SJCRH30 (cell line): ENCODE data around the gene OSBPL8. TPM values are rescaled to one million over a fixed set of nuclear protein-coding genes. Genes with fewer than 3 reads are reported as not detected.
"Not testable (repeated sequence)": the region's sequence is repeated elsewhere in the genome, so short reads cannot be mapped to it uniquely, and the experiment has no call there.

Experiments used
- DNase-seq, 2 experiments: peaks; one replicate each; pipeline ENCODE4 v3.0.0-alpha.2; 2015 to 2020
- H3K27ac ChIP-seq: fragments of 250-450 bp; sonication (Bioruptor Pico); 2 replicates; pipeline ENCODE4 v1.5.1; 2020; ENCODE audit warnings: mild to moderate bottlenecking, moderate library complexity
- H3K27me3 ChIP-seq: fragments of 250-450 bp; sonication (Bioruptor Pico); 2 replicates; pipeline ENCODE4 v1.5.1; 2020; ENCODE audit warnings: mild to moderate bottlenecking, moderate library complexity
- H3K36me3 ChIP-seq: fragments of 250-450 bp; sonication (Bioruptor Pico); 2 replicates; pipeline ENCODE4 v1.5.1; 2020; ENCODE audit warnings: mild to moderate bottlenecking, moderate library complexity
- H3K4me1 ChIP-seq: fragments of 250-450 bp; sonication (Bioruptor Pico); 2 replicates; pipeline ENCODE4 v1.5.1; 2020; ENCODE audit warnings: mild to moderate bottlenecking, moderate library complexity
- H3K4me3 ChIP-seq: fragments of 250-450 bp; sonication (Bioruptor Pico); 2 replicates; pipeline ENCODE4 v1.5.1; 2020; ENCODE audit warnings: mild to moderate bottlenecking, moderate library complexity
- H3K9me3 ChIP-seq: fragments of 250-450 bp; sonication (Bioruptor Pico); replicated peaks from 2 replicates; pipeline ENCODE4 v1.5.1; 2020; ENCODE audit warnings: mild to moderate bottlenecking, moderate library complexity
- total RNA-seq: library from RNA; depleted of rRNA; stranded (reverse); fragments of >200 nt; shearing (Covaris generic); gene quantifications from 2 replicates; pipeline ENCODE4 v1.2.3, GENCODE V29; 2014

Gene OSBPL8
- total RNA-seq, 1 experiment from 2014 or later: 64.0 TPM

DNA sequence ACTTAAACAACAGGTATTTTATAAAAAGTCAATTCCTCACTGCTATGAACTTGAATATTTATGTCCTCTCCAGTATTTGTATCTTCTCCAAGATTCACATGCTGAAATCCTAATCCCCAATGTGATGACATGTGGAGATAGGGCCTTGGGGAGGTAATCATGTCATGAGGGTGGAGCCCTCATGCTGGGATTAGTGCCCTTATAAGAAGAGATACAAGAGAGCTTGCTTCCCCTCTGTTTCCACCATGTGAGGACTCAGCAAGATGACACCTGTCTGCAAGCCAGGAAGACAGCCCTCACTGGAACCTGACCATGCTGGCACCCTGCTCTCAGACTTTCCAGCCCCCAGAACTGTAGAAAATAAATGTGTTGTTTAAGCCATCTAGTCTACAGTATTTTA is 36.2 kb downstream of the OSBPL8 start:
- Histone ChIP-seq H3K27ac (no peak overlapping the region), H3K4me1 (no peaks in the 10 kb centered on the region), H3K4me3 (no peak overlapping the region), H3K36me3 (0 out of 2 replicates have a peak, but pooled peaks cover 2% of the 10 kb centered on the region), H3K9me3 (no peaks in the 10 kb centered on the region; the same call in 1 of the 2 replicates), H3K27me3 (no peaks in the 10 kb centered on the region)
- DNase-seq: no peak

DNA sequence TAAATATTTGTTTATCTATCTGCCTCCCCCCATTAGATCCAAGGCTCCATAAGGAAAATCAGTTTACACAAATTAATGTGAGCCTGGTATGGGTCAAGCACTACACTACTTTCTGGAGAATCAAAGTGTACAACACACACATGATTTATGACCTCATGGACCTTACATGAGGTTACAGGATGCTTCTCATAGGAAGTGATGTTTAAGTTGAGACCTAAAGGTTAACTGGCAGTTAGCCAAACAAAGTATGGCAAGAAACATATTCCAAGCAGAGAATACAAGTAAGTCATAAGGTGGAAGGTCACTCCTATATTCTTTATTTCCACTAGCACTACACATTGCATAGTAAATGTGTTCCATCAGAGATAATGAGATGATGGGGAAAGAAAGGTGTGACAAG is 39.2 kb downstream of the OSBPL8 start:
- no peaks in the 10 kb centered on the region; the same call in 1 of the 2 replicates for H3K9me3 ChIP-seq
- no peak for DNase-seq
- no peaks in the 10 kb centered on the region for H3K4me1 ChIP-seq
- H3K36me3 ChIP-seq: peaks cover 5% of the 10 kb centered on the region; the same call in 1 of the 2 replicates
- no peak overlapping the region for H3K27ac ChIP-seq
- no peak overlapping the region for H3K4me3 ChIP-seq
- H3K27me3 ChIP-seq: no peaks in the 10 kb centered on the region

DNA sequence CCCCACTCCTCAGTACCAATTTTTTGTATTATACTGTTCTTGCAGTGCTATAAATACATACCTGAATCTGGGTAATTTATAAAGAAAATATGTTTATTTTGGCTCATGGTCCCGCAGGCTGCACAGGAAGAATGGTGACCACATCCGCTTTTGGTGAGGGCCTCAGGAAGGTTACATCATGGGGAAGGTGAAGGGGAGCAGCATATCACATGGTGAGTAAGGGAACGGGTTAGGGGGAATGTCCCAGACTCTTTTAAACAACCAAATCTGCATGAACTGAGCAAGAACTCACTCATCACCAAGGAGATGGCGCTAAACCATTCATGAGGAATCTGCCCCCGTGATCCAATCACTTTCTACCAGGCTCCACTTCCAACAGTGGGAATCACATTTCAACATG is 40.0 kb downstream of the OSBPL8 start:
- DNase-seq: no peak
- no peaks in the 10 kb centered on the region for H3K4me1 ChIP-seq
- no peaks in the 10 kb centered on the region; the same call in 1 of the 2 replicates for H3K9me3 ChIP-seq
- H3K36me3 ChIP-seq: peaks cover 5% of the 10 kb centered on the region; the same call in 1 of the 2 replicates
- H3K27me3 ChIP-seq: no peaks in the 10 kb centered on the region
- no peak overlapping the region for H3K27ac ChIP-seq
- H3K4me3 ChIP-seq: no peak overlapping the region

DNA sequence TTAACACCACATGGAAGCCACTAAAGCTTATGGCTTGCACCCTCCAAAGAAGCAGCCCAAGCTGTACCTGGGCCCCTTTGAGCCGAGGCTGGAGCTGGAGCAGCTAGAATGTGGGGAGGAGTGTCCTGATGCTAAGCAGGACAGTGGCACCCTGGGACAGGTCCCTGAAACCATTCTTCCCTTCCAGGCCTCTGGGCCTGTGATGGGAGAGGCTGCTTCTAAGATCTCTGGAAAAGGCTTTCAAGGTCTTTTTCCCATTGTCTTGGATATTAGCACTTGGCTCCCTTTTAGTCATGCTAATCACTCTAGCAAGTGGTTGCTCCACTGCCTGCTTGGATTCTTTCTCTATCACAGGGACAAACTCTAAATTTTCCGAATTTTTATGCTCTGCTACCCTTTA is 40.9 kb downstream of the OSBPL8 start:
- no peak overlapping the region for H3K4me3 ChIP-seq
- no peak for DNase-seq
- H3K27me3 ChIP-seq: no peaks in the 10 kb centered on the region
- no peak overlapping the region for H3K27ac ChIP-seq
- H3K4me1 ChIP-seq: no peaks in the 10 kb centered on the region
- no peaks in the 10 kb centered on the region; the same call in 1 of the 2 replicates for H3K9me3 ChIP-seq
- H3K36me3 ChIP-seq: peaks cover 5% of the 10 kb centered on the region; the same call in 1 of the 2 replicates

DNA sequence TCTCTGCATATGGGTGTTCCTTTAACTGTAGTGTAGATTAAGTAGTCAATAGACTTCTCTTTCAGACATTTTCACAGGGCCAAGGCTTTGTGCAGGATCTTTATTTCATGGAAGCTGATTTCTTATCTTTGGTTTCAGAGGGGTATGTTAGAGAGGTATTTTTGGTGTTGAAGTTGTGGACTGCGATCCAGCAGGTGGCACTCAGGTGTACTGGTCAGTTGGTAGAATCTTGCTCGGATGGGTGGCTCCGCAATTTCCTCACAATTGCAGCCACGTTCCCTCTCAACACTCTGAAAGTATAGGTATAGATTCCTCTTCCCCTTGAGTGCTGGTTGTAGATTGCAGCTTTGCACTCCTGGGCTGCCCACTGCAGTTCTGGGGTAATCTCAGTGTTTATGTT is 44.3 kb downstream of the OSBPL8 start:
- no peaks in the 10 kb centered on the region for H3K27me3 ChIP-seq
- no peak overlapping the region for H3K4me3 ChIP-seq
- H3K27ac ChIP-seq: no peak overlapping the region
- DNase-seq: no peak
- H3K4me1 ChIP-seq: no peaks in the 10 kb centered on the region
- H3K9me3 ChIP-seq: peaks cover 9% of the 10 kb centered on the region; the same call in 1 of the 2 replicates
- H3K36me3 ChIP-seq: peaks cover 3% of the 10 kb centered on the region

DNA sequence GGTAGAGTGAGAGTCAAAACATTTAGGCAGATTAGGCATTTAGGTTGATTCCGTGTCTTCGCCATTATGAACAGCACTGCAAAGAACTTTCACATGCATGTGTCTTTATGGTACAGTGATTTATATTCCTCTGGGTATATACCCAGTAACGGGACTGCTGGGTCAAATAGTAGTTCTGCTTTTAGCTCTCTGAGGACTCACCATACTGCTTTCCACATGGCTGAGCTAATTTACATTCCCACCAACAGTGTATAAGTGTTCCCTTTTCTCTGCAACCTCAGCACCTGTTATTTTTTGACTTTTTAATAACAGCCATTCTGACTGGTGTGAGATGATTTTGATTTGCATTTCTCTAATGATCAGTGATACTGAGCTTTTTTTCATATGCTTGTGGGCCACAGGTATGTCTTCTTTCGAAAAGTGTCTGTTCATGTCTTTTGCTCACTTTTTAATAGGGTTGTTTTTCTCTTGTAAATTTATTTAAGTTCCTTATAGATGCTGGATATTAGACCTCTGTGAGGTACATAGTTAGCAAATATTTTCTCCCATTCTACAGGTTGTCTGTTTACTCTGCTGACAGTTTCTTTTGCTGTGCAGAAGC is 48.4 kb downstream of the OSBPL8 start:
- not testable (repeated sequence) for H3K27me3 ChIP-seq, DNase-seq, H3K9me3 ChIP-seq, H3K4me3 ChIP-seq, H3K4me1 ChIP-seq, H3K36me3 ChIP-seq, H3K27ac ChIP-seq

DNA sequence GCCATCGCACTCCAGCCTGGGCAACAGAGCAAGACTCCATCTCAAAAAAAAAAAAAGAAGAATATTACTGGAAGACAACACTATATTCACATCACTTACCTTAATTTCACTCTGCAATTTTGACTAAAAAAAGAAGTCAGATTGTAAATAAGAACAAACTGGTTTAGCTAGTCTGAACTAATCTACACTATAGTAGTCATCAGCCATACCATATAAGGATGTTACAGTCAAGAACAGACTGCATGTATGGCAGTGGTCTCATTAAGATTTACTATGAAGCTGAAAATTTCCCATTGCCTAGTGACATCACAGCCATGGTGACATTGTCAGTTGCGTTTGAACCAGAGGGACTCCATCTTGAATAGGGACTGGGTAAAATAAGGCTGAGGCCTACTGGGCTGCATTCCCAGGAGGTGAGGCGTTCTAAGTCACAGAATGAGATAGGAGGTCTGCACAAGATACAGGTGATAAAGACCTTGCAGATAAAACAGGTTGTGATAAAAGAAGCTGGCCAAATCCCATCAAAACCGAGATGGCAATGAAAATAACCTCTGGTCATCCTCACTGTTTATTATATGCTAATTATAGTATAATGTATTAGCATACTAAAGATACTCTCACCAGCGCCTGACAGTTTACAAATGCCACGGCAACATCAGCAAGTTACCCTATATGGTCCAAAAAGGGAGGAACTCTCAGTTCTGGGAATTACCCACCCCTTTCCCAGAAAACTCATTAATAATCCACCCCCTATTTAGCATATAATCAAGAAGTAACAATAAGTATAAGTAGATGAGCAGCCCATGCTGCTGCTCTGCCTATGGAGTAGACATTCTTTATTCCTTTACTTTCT is 51.2 kb downstream of the OSBPL8 start:
- Histone ChIP-seq H3K27ac (no peak overlapping the region), H3K27me3 (no peaks in the 10 kb centered on the region), H3K4me1 (no peaks in the 10 kb centered on the region), H3K4me3 (no peak overlapping the region), H3K36me3 (no peaks in the 10 kb centered on the region; the same call in 1 of the 2 replicates), H3K9me3 (peaks cover 9% of the 10 kb centered on the region; the same call in 1 of the 2 replicates)
- DNase-seq: no peak

DNA sequence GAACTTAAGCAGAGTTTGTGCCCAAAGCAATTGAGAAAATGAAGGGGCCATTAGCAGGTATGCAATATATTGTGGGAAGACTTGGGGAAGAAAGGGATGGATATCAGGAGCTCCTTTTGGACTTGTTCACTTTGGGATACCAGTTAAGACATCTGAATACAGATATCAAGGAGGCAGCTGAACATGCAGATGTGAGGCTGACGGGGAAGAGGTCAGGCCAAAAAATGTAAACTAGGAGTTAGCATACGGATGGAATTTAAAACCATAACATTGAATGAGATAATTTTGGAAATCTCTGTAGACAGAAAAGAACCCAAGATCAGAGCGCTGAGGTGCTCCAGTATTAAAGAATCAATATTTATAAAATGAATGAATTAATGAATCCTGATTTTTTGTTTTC is 53.4 kb downstream of the OSBPL8 start:
- Histone ChIP-seq H3K27me3 (no peaks in the 10 kb centered on the region), H3K4me1 (no peaks in the 10 kb centered on the region), H3K9me3 (no peaks in the 10 kb centered on the region), H3K36me3 (no peaks in the 10 kb centered on the region; the same call in 1 of the 2 replicates), H3K27ac (no peak overlapping the region), H3K4me3 (no peak overlapping the region)
- DNase-seq: no peak

DNA sequence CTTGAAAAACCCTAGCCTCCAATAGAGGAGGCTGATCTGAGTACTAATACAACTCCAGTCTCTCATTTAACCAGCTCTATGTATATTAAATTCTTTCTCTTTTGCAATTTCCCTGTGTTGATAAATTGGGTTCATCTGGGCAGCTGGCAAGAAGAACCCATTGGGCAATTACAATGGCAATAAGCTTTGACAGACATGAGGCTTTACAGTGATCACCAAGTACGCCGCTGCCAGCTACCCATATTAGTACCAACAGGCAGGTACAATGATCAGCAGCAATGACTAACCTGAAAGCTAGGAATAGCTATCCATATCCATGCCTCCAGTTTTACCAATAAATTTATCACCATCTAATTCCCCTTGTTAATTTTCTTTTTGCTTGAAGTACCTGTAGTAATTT is 54.5 kb downstream of the OSBPL8 start:
- H3K36me3 ChIP-seq: no peaks in the 10 kb centered on the region

DNA sequence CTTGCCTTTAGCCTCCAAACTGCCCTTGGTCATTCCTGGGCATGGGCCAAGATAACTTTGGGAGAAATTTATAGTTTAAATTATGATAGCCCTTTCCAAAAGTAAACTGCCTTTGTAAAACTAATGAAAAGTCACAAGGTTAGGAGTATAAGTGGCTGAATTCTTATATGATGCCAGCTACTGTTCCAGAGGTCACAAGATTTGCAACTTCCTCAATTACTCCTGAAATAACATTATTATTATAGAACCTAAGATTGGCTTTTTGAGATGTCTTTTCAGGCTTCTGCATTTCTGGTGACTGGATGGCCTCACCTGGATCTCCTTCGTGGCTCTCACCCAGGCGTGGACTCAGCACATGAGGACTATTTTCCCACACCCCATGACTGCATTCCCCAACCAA is 55.0 kb downstream of the OSBPL8 start:
- H3K4me1 ChIP-seq: no peaks in the 10 kb centered on the region
- no peaks in the 10 kb centered on the region for H3K27me3 ChIP-seq
- H3K9me3 ChIP-seq: no peaks in the 10 kb centered on the region
- no peaks in the 10 kb centered on the region for H3K36me3 ChIP-seq
- no peak overlapping the region for H3K27ac ChIP-seq
- DNase-seq: no peak
- H3K4me3 ChIP-seq: no peak overlapping the region

More for the DNA sequence above, 54.5 kb downstream of the OSBPL8 start:
- no peak for DNase-seq
- Histone ChIP-seq H3K4me3 (no peak overlapping the region), H3K27ac (no peak overlapping the region), H3K4me1 (no peaks in the 10 kb centered on the region), H3K9me3 (no peaks in the 10 kb centered on the region), H3K27me3 (no peaks in the 10 kb centered on the region)

DNA sequence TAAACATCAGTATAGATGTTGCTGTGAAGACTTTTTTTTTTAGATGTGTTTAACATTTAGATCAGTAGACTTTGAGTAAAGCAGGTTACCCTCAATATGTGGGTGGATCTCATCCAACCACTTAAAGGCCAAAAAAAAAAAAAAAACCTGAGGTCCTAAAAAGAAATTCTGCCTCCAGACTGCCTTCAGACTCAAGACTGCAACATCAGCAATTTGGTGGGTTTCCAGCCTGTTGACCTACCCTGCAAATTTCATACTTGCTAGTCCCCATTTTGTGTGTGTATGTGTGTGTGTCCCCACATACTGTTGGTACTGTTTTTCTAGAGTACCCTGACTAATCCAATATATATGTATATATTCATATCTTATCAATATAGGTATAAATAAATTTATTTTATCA is 55.6 kb downstream of the OSBPL8 start:
- Histone ChIP-seq H3K4me1 (no peaks in the 10 kb centered on the region), H3K4me3 (no peak overlapping the region), H3K9me3 (no peaks in the 10 kb centered on the region), H3K36me3 (no peaks in the 10 kb centered on the region), H3K27ac (no peak overlapping the region), H3K27me3 (no peaks in the 10 kb centered on the region)
- no peak for DNase-seq

DNA sequence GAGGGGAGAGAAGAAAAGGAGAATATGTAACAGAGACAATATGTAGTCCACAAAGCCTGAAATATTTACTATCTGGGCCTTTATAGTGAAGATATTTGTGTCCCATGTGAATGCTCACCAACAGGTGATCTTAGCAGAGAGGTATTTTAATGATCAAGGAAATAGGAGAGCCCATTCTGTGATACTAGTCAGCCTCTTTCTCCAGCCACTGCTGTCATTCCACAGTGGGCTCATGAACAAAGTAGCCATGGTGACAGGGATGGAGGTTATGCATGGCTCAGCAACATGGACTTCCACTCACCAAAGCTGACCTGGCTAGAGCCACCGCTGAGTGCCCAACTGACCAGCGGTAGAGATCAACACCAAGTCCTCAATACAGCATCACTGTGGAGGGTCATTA is 58.2 kb downstream of the OSBPL8 start:
- no peaks in the 10 kb centered on the region for H3K4me1 ChIP-seq
- H3K36me3 ChIP-seq: no peaks in the 10 kb centered on the region
- H3K27ac ChIP-seq: no peak overlapping the region
- H3K27me3 ChIP-seq: no peaks in the 10 kb centered on the region
- no peaks in the 10 kb centered on the region for H3K9me3 ChIP-seq
- no peak overlapping the region for H3K4me3 ChIP-seq
- DNase-seq: no peak

DNA sequence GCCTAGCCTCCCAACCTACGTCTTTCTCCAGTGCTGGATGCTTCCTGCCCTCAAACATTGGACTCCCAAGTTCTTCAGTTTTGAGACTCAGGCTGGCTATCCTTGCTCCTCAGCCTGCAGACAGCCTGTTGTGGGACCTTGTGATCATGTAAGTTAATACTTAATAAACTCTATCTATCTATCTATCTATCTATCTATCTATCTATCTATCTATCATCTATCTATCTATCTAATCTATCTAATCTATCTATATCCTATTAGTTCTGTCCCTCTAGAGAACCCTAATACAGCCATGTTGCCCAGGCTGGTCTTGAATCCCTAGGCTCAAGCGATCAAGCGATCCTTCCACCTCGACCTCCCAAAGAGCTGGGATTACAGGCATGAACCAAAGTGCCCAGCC is 60.4 kb downstream of the OSBPL8 start:
- not testable (repeated sequence) for H3K36me3 ChIP-seq, DNase-seq, H3K27me3 ChIP-seq, H3K9me3 ChIP-seq, H3K4me3 ChIP-seq, H3K27ac ChIP-seq, H3K4me1 ChIP-seq

DNA sequence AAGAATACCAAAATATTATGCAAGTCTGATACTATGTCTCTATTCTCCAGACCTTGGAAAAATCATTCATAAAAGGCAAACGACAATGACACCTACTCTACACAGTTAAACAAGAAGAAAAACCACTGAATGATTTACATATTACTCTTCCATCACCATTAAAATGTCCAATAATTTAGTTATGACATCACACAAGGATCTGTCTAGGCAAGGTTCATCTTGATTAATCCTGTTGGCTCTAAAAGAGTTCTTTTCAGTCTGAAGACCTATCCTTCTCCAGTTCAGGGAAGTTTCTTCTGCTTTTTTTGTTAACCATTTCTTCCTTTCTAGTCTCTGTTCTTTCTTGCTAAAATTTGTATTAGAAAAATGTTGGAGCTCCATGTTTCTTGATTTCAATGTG is 64.0 kb downstream of the OSBPL8 start:
- DNase-seq: no peak
- Histone ChIP-seq H3K27me3 (no peaks in the 10 kb centered on the region), H3K4me3 (no peak overlapping the region), H3K36me3 (no peaks in the 10 kb centered on the region), H3K9me3 (peaks cover 11% of the 10 kb centered on the region), H3K27ac (no peak overlapping the region), H3K4me1 (no peaks in the 10 kb centered on the region)

DNA sequence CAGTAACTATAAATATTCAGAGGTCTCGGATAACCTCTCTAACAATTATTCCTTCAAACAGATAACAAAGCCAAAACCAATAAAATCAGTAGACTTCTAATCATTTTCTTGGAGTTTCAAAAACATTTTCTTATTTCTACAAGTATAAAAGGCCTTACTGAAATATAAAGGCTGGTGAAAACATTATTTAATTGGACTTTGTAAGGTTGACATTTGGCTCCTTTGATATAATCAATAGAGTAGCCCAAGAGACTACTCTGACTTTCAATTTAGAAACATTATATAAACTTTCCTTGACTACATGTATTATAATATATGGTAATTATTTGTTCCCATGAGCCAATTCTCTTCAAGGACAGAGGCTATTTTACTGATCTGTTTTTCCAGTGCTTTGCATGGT is 68.3 kb downstream of the OSBPL8 start:
- Histone ChIP-seq H3K27me3 (no peaks in the 10 kb centered on the region), H3K4me1 (no peaks in the 10 kb centered on the region), H3K4me3 (no peak overlapping the region), H3K9me3 (peaks cover 11% of the 10 kb centered on the region), H3K27ac (no peak overlapping the region), H3K36me3 (peaks cover 2% of the 10 kb centered on the region; the same call in 1 of the 2 replicates)
- DNase-seq: no peak
